Spleen (tissue), 11 donors: Measurements from ENCODE around the gene FRMD1. TPM values are rescaled to one million over a fixed set of nuclear protein-coding genes. Genes with fewer than 3 reads are reported as not detected.

ENCODE experiments used
- DNase-seq: peaks from one replicate; pipeline ENCODE4 v3.0.0-alpha.2; 2020
- H3K27ac ChIP-seq, 8 donors: fragments of 200-600 bp; sonication (generic) in 7 of 8; 1 replicate in 4 of 8; 2 replicates in 4 of 8; pipeline versions ENCODE4 v1.5.0 to v1.8.0; 2016 to 2021; ENCODE audit warnings: inconsistent platforms in 4 of 8, mild to moderate bottlenecking in 4 of 8, moderate library complexity in 1 of 8
- H3K27me3 ChIP-seq, 7 donors: fragments of 200-600 bp; sonication (generic) in 6 of 7; replicated peaks in 1 of 7; 1 replicate in 4 of 7; 2 replicates in 3 of 7; pipeline versions ENCODE4 v1.5.0 to v1.8.0; 2016 to 2021; ENCODE audit warnings: inconsistent platforms in 3 of 7, mild to moderate bottlenecking in 1 of 7
- H3K36me3 ChIP-seq, 6 donors: fragments of 200-600 bp; sonication (generic) in 5 of 6; 1 replicate in 4 of 6; 2 replicates in 2 of 6; pipeline versions ENCODE4 v1.5.0 to v1.8.0; 2016 to 2021; ENCODE audit warnings: inconsistent platforms in 2 of 6
- H3K4me1 ChIP-seq, 6 donors: fragments of 200-600 bp; sonication (generic) in 5 of 6; 1 replicate in 3 of 6; 2 replicates in 3 of 6; pipeline versions ENCODE4 v1.5.0 to v1.8.0; 2016 to 2021; ENCODE audit warnings: inconsistent platforms in 3 of 6
- H3K4me3 ChIP-seq, 8 donors: fragments of 200-600 bp; sonication (generic) in 7 of 8; 1 replicate in 4 of 8; 2 replicates in 4 of 8; pipeline versions ENCODE4 v1.5.0 to v1.8.0; 2016 to 2021; ENCODE audit warnings: inconsistent platforms in 4 of 8, mild to moderate bottlenecking in 4 of 8, moderate library complexity in 2 of 8
- H3K9me3 ChIP-seq, 8 donors: fragments of 200-600 bp; sonication (generic) in 7 of 8; 1 replicate in 4 of 8; 2 replicates in 4 of 8; pipeline versions ENCODE4 v1.5.0 to v1.8.0; 2016 to 2021; ENCODE audit warnings: inconsistent platforms in 4 of 8
- POLR2A ChIP-seq, 3 donors: fragments of 450-650 bp; IDR thresholded peaks; one replicate each; pipeline ENCODE4 v1.5.1; 2017; ENCODE audit warnings: antibody characterized with exemption in 3 of 3, mild to moderate bottlenecking in 1 of 3
- POLR2AphosphoS5 ChIP-seq, 3 donors: sonication (generic); formaldehyde crosslinking; IDR thresholded peaks; one replicate each; pipeline ENCODE4 v1.5.1; 2017; ENCODE audit warnings: antibody characterized with exemption in 3 of 3
- WGBS, 5 donors: extraction: QIAGEN DNeasy Blood & Tissue Kit in 3 of 5; methylation state at CpG; one replicate each; pipeline versions ENCODE4 v1.1.5 to v1.1.7; 2013 to 2018; 5-methylcytosine and 5-hydroxymethylcytosine counted together
- intact Hi-C: fragments of 100-400 bp; cut with DNase I; formaldehyde crosslinking; loops from one replicate; pipeline ENCODE4 v1.15.0; 2023; ENCODE audit warnings: low total_unique reads
- polyA plus RNA-seq, 3 donors: library from polyadenylated mRNA; stranded (reverse); fragments of 200-250 nt; gene quantifications; one replicate each; pipeline ENCODE4 v1.2.1, GENCODE V29; 2013
- total RNA-seq, 7 donors: library from RNA; depleted of rRNA in 3 of 7; stranded (reverse); fragments of >200 nt in 3 of 7; fragmentation: NEBNext Ultra II Directional in 4 of 7; extraction: Animal tissue kit (Norgen Biotek cat#: 25700) in 4 of 7; gene quantifications; one replicate each; pipeline versions ENCODE4 v1.1.0 to v1.2.1, GENCODE V29; 2016 to 2021
- TF ChIP-seq, protein P1 (sequence below), 11 experiments: fragments of 200-600 bp in 7 of 11; fragments of 450-650 bp in 4 of 11; sonication (generic) in 4 of 11; IDR thresholded peaks in 8 of 11; conservative IDR thresholded peaks in 3 of 11; 1 replicate in 7 of 11; 2 replicates in 4 of 11; pipeline versions ENCODE4 v1.4.0 to v1.8.0; 2016 to 2021; ENCODE audit warnings: antibody characterized with exemption in 11 of 11, inconsistent platforms in 4 of 11, mild to moderate bottlenecking in 1 of 11
- donor health status: healthy with polysubstance abuse.
- donor health status: DM: no; HTN: no; CAD: no; lungs with moderate emphysema.
- donor health status: DM: no; HTN: no; CAD: no.
- donor health status: Bipolar disorder and iron deficiency.
- donor health status: healthy.
- donor health status: DM: no; HTN: no; CAD: no.
- donor health status: DM: yes; HTN: yes; CAD: no.

FRMD1 gene
- total and polyA plus RNA-seq, 10 donors, result 0.14 to 9.5 (median 1.5) TPM

- 82 to 89% (median 87%) methylated on average over 6 of the region's 6 CpGs for WGBS, 5 donors
- no peak overlapping the region for H3K4me3 ChIP-seq
- no peaks in the 10 kb centered on the region for H3K9me3 ChIP-seq
- intact Hi-C loops, result no loop called here
- no peak overlapping the region for H3K27ac ChIP-seq
- no peaks in the 10 kb centered on the region for H3K27me3 ChIP-seq
- no peaks in the 10 kb centered on the region for H3K4me1 ChIP-seq
- TF ChIP-seq POLR2AphosphoS5 (IDR thresholded peaks at IDR 0.05) (no peak), POLR2A (IDR thresholded peaks at IDR 0.05) (no peak)
- TF ChIP-seq, protein P1, sequence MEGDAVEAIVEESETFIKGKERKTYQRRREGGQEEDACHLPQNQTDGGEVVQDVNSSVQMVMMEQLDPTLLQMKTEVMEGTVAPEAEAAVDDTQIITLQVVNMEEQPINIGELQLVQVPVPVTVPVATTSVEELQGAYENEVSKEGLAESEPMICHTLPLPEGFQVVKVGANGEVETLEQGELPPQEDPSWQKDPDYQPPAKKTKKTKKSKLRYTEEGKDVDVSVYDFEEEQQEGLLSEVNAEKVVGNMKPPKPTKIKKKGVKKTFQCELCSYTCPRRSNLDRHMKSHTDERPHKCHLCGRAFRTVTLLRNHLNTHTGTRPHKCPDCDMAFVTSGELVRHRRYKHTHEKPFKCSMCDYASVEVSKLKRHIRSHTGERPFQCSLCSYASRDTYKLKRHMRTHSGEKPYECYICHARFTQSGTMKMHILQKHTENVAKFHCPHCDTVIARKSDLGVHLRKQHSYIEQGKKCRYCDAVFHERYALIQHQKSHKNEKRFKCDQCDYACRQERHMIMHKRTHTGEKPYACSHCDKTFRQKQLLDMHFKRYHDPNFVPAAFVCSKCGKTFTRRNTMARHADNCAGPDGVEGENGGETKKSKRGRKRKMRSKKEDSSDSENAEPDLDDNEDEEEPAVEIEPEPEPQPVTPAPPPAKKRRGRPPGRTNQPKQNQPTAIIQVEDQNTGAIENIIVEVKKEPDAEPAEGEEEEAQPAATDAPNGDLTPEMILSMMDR (IDR thresholded peaks at IDR 0.05 in 8 of 11, conservative IDR thresholded peaks at IDR 0.05 in 3 of 11), result no peak
- no peaks in the 10 kb centered on the region for H3K36me3 ChIP-seq
- DNase-seq, result peak; percentile 56
These were observed 32.9 kb upstream of the FRMD1 start for GRCh38 chr6:168111911-168112310.

GRCh38 chr6:168110437-168110836 is 31.4 kb upstream of the FRMD1 start:
- H3K27ac ChIP-seq, result no peak overlapping the region
- peaks cover 0 to 1% (median 0%) of the 10 kb centered on the region in 7 donors for H3K27me3 ChIP-seq
- H3K4me3 ChIP-seq, result no peak overlapping the region
- no peaks in the 10 kb centered on the region for H3K9me3 ChIP-seq
- 64 to 86% (median 86%) methylated on average over 3 of the region's 3 CpGs for WGBS, 5 donors
- DNase-seq, result no peak
- TF ChIP-seq, protein P1 (IDR thresholded peaks at IDR 0.05 in 8 of 11, conservative IDR thresholded peaks at IDR 0.05 in 3 of 11), result no peak
- TF ChIP-seq POLR2AphosphoS5 (IDR thresholded peaks at IDR 0.05), result no peak
- no peak for TF ChIP-seq POLR2A (IDR thresholded peaks at IDR 0.05)
- H3K4me1 ChIP-seq, result no peaks in the 10 kb centered on the region
- no peaks in the 10 kb centered on the region for H3K36me3 ChIP-seq
- intact Hi-C loops, result no loop called here

- H3K4me3 ChIP-seq, result no peak overlapping the region
- no peaks in the 10 kb centered on the region for H3K9me3 ChIP-seq
- TF ChIP-seq POLR2AphosphoS5 (IDR thresholded peaks at IDR 0.05), result no peak
- TF ChIP-seq, protein P1 (IDR thresholded peaks at IDR 0.05 in 8 of 11, conservative IDR thresholded peaks at IDR 0.05 in 3 of 11), result no peak
- no peak for TF ChIP-seq POLR2A (IDR thresholded peaks at IDR 0.05)
- peak; percentile 24 for DNase-seq
- peaks cover 0 to 14% (median 0%) of the 10 kb centered on the region in 7 donors for H3K27me3 ChIP-seq
- WGBS, 5 donors, result 83 to 92% (median 87%) methylated on average over 12 of the region's 12 CpGs
- H3K4me1 ChIP-seq, result no peaks in the 10 kb centered on the region
- no peaks in the 10 kb centered on the region for H3K36me3 ChIP-seq
- intact Hi-C loops, result no loop called here
- no peak overlapping the region for H3K27ac ChIP-seq
These were observed 30.2 kb upstream of the FRMD1 start for GRCh38 chr6:168109171-168109570.

DNA sequence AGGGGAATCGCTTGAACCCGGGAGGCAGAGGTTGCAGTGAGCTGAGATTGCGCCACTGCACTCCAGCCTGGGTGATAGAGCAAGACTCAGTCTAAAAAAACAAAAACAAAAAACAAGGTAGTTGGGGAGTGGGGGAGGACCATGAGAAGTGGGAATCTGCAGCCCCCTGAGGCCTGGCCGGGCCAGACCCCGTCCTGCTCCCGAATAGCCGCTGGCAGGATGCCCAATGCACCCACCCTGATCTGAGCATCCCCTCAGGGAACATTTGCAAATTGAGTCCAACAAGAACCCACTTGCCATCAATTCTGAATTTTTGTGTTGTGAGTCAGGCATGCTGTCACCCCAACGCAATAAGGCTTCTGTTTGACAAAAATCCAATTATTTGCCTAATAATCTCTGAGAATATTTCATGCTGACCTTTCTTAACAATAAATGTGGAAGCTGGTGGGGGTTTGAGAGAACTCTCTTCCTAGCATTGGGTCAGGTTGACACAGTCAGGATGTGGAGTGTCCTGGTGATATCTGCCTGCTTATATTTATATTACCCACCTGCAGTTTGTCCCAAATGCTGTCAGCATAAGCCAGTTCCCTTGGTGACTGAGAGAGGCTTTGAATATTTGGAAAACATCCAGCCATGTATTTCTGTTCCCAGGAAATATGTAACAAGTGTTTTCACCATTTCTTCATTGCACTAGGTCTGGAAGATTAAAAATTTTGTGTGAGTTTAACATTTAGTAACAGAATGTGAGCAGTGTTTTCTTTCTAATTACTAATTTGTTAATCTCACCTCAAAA is 28.4 kb upstream of the FRMD1 start:
- Histone ChIP-seq H3K27ac (no peak overlapping the region), H3K27me3 (peaks cover 0 to 32% (median 0%) of the 10 kb centered on the region in 7 donors), H3K9me3 (no peaks in the 10 kb centered on the region), H3K4me3 (no peak overlapping the region), H3K36me3 (no peaks in the 10 kb centered on the region), H3K4me1 (no peaks in the 10 kb centered on the region)
- intact Hi-C loops, result no loop called here
- 73 to 89% (median 81%) methylated on average over 8 of the region's 8 CpGs for WGBS, 5 donors
- TF ChIP-seq POLR2A (IDR thresholded peaks at IDR 0.05), result no peak
- TF ChIP-seq, protein P1 (IDR thresholded peaks at IDR 0.05 in 8 of 11, conservative IDR thresholded peaks at IDR 0.05 in 3 of 11), result no peak
- TF ChIP-seq POLR2AphosphoS5 (IDR thresholded peaks at IDR 0.05), result no peak
- DNase-seq, result peak; percentile 64
